ENCODE results near the gene CACNA1S.

- TF ChIP-seq CTCF (conservative IDR thresholded peaks at IDR 0.05; ENCODE audit: low read depth, low read length) = no peak
- no peak for TF ChIP-seq EZH2 (IDR thresholded peaks at IDR 0.05; ENCODE audit: borderline replicate concordance, low read depth, low read length, poor library complexity, severe bottlenecking)
Measured at GRCh38 chr1:201110138-201110537, 2.1 kb downstream of the CACNA1S start.

All from A673 (cell line).